Suppressor macrophage (primary cell): ENCODE data around the gene PPP1R16B.
A peak's percentile ranks its signal among the peaks of the same experiment; 100 is the strongest.

Experiments
- DNase-seq, 4 experiments: peaks; one replicate each; pipeline ENCODE4 v3.0.0-alpha.2; 2020 to 2022

The PPP1R16B gene

DNA sequence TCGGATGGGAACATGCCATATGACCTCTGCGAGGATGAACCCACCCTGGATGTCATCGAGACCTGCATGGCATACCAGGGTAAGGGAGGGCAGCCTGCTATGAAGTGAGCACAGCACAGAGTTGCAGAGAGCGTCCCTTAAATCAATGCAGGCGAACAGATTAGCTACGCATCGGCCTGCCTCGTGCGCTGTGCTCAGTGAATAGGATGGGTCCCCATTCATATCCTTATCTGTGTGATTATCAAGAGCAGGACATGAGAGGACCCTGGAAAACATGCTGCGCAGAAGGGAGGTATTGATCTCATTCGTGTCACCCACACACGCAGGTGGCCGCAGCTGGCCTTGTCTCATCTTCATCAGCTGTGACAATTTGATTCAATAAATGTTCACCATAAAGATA lies 95.1 kb downstream of the PPP1R16B start:
- DNase-seq: no peak

DNA sequence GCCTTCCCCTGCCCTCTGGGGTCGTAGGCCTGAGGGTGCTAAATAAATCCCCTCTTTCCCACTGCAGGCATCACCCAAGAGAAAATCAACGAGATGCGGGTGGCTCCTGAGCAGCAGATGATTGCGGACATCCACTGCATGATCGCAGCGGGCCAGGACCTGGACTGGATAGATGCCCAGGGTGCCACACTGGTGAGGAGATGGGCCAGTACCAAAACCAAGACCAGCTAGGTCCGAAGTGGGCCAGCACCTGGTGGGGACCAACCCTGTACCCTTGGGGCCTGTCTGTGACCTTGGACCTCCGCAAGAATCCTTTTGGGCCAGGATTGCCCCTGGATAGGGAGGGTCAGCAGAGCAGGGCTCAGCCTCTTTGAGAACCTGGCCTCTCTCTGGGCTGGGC lies 97.1 kb downstream of the PPP1R16B start:
- DNase-seq: no peak

DNA sequence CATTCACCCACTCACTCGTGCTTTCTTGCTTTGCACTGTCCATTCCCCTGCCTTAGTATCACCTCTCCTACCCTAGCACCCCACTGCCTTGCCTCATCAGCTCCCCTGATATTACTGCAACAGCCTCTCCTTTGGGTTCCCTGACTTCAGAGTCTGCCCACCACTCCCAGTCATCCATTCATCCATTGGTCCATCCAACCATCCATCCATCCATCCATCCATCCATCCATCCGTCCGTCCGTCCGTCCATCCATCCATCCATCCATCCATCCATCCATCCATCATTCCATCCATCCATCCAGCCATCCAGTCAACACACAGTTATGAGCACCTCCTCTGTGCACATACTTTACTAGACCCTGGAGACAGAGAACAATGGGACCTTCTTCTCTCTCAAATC lies 97.8 kb downstream of the PPP1R16B start:
- DNase-seq: no peak

DNA sequence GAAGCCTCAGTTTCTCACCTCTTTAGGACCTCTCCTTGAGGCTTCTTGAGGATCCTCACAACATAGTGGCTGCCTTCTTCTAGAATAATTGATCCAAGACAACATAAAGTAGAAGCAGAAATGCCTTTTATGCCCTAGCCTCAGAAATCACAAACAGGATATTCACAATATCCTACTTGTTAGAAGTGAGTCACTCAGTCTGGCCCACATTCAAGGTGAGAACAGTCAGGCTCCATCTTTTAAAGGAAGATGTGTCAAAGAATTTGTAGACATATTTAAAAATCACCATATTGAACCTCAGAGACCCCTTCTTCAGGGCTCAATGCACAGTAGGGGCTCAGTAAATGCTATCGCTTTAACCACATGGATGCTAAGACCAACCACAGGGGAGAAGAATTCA lies 99.9 kb downstream of the PPP1R16B start:
- DNase-seq: no peak

DNA sequence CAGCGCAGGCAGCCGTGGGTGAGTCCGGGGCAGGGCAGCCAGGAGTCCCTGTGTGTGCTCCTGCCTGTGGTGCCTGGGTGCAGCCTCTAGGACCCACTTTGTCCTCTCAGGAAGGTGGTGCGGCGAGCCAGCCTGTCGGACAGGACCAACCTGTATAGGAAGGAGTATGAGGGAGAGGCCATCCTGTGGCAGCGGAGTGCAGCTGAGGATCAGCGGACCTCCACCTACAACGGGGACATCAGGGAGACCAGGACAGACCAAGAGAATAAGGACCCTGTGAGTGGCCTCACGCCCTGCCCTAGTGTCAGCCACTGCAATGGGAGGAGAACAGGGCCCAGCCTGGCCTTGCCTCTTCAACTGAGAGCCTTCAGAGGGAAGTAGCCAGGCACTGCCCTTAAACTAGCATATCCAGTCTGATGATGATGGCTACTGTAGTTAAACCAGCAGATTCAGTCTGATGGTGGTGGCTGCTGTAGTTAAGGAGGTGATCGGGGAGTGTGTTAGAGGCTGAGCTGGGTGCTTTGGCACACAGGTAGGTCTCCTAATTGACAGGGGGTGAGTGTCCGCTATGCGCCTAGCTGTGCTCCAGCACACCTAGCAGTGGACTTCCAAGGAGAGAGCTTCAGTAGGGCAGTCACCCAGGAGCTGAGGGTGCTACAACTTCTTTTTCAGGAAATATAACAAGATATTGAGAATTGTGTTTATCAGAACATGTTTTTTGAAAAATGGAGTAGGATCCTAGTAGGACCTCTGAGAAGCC lies 102.6 kb downstream of the PPP1R16B start:
- DNase-seq: no peak

DNA sequence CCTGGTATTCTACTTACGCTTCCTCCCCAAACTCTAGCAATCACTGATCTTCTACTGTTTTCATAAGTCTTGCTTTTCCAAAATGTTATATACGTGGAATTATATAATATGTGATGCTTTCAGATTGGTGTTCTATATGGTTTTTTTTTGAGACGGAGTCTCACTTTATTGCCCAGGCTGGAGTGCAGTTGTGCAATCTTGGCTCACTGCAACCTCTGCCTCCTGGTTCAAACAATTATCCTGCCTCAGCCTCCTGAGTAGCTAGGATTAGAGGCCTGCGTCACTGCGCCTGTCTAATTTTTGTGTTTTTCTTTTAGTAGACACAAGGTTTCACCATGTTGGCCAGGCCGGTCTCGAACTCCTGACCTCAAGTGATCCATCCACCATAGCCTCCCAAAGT lies 109.9 kb downstream of the PPP1R16B start:
- no peak for DNase-seq

DNA sequence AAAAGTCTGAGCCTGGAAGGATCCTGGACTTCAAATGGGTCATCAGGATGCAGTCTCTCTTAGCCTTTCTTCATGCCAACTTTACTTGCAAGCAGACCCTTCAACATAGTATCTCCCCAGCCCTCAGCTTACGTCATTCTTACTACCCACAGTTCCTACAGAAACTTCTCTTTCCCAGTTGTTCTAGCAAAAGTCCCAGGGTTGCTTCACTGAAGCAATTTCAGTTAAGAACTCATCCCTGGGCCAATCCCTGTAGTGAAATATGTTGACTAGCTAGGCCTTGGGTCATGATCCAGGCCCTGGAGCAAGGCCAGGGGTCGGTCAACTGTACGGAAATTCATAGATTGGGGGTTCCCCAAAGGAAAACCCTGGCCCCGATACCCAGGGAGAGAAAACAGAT lies 112.2 kb downstream of the PPP1R16B start:
- DNase-seq: no peak

DNA sequence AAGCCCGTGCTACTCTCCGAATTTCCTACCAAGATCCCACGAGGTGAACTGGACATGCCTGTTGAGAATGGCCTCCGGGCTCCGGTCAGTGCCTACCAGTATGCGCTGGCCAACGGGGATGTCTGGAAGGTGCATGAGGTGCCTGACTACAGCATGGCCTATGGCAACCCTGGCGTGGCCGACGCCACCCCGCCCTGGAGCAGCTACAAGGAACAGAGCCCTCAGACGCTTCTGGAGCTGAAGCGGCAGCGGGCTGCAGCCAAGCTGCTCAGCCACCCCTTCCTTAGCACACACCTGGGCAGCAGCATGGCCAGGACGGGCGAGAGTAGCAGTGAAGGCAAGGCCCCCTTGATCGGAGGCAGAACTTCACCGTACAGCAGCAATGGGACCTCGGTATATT lies 112.7 kb downstream of the PPP1R16B start:
- DNase-seq: no peak

DNA sequence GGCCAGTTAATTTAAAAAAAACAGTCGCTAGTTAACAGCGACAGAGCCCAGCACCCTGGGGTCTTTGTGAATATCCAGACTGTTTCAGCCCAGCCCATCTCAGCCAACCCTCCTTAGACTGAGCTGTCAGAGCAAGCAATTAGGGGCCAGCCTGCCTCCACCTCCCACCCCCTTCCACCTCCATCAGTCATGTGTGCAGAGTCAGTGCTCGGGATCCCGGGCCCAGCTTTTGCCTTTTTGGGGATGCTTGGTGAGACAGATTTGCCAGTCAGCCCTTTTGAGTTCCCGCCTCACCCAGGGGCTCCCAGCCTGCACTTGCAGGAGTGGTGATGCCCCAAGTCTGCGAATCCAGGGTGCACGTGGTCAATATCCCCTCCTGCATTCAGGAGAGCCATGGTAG lies 114.2 kb downstream of the PPP1R16B start:
- no peak for DNase-seq

DNA sequence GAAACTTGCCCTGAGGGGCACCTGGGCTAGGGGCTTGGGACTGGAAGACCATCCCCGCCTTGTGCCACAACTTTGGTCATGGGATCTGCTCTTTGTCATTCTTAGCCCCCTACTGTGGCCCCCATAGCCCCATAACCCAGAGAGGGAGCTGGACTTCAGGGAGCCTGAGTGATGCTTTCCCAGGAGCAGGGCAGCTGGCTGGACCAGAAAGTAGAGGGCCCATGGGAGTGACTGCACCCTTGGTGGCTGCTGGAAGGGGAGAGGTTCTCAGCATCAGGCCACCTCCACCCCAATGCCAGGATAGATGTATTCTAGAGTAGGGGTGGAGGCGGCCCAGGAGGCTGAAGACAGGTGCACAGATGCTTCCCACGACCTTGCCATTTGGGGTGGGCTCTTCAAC lies 114.9 kb downstream of the PPP1R16B start:
- DNase-seq: no peak

DNA sequence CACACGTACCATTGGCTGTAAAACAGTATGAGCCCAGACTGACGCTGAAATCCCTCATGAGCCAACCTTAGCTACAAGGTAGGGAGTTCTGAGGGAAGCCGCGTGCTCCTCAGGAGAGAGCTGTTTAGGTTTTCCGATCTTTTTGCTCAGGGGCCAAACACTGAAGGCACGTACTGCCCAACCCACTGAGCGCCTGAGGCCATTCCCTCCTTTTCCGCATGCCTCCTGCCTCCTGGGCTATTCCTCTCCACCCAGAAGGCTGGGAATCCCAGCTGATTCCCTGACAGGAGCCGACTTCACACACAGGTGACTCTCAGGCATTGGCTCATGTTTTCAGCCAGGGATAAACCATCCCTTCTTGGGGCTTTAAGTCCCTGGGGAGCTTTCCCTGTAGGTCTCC lies 115.4 kb downstream of the PPP1R16B start:
- DNase-seq: no peak

DNA sequence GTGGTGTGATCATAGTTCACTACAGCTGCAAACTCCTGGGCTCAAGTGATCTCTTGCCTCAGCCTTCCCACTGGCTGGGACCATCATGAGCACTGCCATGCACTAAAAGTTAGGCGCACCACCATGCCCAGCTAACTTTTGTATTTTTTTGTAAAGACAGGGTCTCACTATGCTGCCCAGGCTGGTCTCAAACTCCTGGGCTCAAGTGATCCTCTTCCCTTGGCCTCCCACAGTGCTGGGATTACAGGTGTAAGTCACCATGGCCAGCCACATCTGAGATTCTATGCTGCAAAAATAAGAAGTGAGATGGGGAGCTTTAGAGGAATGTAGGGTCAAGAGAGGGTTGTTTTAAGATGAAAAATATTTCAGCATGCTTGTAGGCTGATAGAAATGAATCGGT lies 119.2 kb downstream of the PPP1R16B start:
- no peak for DNase-seq

DNA sequence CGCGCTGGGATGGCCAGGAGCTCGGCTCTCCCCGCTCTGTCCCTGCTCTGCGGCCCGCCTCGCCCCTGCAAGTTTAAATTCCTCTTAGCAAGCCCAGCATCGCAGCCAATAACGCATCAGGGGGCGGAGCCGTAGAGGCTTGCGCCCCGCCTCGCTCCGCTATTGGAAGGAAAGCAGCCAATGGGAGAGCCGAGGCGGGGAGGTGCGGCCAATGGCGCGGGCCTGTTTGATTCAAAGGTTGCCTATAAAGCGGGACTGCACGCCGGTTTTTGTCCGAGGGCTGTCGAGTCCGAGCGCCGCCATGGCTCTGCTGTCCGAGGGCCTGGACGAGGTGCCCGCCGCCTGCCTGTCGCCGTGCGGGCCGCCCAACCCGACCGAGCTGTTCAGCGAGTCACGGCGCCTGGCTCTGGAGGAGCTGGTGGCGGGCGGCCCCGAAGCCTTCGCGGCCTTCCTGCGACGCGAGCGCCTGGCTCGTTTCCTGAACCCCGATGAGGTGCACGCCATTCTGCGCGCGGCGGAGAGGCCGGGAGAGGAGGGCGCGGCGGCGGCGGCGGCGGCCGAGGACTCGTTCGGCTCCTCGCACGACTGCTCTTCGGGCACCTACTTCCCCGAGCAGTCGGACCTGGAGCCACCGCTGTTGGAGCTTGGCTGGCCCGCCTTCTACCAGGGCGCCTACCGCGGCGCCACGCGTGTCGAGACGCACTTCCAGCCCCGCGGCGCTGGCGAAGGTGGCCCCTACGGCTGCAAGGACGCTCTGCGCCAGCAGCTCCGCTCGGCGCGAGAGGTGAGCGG lies 120.8 kb downstream of the PPP1R16B start, which contains the start of gene FAM83D:
TSS of gene FAM83D (plus strand) at position 276 of the 792 bp plus-strand sequence. CDS start at position 302, 26 bp downstream.
- DNase-seq: peak; percentile 99 to 100 (median 99)

DNA sequence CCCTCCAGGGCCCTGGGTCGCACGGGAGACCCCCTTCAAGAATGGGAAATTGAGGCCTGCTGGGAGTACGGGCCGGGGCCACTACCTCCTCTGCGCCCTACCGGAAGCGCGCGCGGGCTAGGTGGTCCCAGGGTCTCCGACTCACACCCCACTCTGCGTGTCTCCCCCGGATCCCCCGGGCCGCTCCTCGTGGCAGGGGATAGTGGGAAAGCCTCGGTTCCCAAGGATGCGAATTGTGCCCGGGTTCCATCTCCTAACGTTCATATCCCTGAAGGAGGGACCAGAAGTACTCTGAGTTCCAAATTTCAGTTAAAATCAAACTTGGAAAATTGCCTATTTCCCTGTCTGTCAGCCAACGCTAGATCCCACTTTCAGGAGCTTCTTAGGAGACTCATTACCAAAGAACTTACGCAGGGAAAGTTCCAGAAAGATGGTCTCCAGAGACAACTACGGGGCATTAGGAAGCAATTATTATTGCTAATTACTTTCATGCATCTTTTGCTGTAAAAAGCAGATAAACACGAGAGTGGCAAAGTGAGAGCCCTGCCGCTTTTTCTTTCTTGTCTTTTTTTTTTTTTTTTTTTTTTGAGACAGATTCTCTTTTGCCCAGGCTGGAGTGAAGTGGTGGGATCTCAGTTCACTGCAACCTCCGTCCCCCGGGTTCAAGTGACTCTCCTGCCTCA lies 121.6 kb downstream of the PPP1R16B start:
- no peak for DNase-seq

DNA sequence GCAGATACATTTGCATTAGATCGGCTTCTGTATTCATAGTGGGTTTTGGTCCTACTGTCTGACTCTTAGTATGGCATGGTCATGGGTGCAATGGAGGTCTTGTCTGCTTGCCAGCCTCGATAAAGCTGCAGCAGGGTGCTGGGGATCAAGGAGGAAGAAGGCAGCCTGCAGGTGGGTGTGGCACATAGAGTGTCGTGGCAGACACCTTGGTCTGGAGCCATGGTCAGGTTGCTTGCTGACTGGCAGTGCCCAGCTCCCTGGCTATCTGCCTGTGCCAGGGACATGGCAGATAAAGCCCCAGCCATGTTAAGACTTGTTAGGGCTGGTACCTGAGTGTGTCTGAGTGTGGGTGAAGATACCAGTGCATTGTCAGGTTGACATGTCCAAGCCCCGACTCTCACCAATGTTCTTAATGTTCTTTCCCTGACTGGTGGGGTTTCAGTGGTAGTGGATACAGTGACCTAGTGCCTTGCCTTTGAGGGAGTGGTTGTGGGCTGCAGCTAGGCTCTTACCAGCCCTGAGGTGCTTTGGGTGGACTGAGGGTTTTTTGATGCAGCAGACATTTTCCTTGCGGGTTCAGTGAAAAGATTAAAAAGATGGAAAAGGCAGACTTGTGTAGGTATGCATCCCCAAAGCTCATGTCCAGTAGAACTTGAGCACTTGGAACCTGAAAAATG lies 122.5 kb downstream of the PPP1R16B start:
- DNase-seq: no peak

DNA sequence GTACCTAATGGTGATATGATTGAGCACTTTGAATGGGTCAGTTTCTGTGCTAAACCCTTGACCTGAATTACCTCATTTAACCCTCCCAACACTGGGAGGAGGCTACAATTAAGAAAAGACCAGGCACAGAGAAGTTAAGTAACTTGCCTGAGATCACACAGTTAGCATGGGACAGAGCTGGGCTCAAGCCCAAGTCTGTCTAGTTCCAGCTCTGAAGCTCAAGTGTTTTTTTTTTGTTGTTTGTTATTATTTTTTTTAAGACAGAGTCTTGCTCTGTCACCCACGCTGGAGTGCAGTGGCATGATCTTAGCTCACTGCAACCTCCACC lies 124.7 kb downstream of the PPP1R16B start:
- DNase-seq: no peak

DNA sequence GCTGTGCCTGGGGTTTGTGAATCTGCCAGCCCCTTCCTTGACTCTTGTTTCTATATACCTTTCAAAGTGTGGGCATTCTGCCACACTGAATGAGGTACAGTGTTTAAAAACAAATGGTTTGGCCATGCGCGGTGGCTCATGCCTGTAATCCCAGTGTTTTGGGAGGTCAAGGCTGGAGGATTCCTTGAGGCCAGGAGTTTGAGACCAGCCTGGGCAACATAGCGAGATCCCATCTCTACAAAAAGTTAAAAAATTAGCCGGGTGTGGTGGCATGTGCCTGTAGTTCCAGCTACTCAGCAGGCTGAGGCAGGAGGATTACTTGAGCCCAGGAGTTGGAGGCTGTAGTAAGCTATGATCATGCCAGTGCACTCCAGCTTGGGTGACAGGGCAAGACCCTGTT lies 126.5 kb downstream of the PPP1R16B start:
- no peak for DNase-seq

DNA sequence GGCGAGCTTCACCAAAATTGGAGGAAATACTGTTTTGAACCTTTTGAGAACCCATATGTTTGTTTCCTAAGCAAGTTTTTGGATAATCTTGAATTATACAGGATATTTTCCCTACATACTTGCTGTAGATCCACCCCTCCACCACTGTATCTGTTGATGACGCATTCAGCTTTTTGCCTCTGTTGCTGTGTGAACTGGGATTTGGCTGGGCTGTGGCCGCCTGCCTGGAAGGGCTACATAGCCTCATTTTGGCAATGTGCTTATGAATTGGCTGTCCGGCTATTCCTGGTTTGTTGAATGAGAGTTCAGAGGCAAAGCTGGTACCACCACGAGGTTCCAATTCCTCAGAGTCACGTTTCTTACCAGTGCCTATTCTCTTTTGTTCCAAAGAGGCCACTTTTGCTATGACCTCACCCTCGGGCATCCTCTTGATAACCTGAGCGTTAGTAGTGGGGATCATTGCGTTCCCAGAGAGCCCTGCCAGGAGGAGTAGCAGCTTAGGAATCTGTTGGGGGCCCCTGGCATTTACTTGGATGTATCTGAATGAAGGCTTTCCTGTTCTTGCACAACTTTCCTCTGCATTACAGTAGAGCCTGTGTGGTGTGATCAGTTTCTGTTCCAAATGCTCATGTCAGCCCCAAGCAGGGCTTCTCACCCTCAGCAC lies 127.1 kb downstream of the PPP1R16B start:
- no peak for DNase-seq

DNA sequence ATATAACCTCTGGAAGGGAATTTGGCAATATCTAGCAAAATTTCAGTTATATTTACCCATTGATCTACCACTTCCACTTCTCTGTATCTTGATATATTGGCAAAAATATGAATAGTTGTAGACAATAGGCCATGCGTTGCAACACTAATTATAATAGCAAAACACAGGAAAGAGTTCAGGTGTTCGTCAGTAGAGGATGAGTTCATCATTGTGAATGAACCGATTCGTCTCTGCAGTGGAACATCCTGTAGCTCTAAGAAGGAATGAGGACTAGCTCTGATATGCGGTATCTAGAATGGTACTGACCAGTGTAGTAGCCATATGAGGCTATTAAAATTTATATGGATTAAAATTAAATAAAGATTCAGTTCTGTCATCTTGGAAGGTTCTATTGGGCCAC lies 129.0 kb downstream of the PPP1R16B start:
- DNase-seq: no peak

DNA sequence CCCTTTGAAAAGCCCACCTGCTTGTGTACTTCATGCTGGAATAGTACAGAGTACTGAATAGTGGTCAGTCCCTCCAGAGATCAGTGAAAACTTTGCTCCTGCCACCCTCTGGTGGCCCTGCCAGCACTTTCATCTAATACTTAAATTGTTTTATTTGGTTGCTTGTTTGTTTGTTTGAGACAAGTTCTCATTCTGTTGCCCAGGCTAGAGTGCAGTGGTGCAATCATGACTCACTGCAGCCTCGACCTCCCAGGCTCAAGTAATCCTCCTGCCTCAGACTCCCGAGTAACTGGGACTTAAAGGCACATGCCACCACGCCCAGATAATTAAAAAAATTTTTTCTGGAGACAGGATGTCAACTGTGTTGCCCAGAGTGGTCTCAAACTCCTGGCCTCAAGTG lies 129.8 kb downstream of the PPP1R16B start:
- peak; percentile 5 to 31 (median 14) for DNase-seq

DNA sequence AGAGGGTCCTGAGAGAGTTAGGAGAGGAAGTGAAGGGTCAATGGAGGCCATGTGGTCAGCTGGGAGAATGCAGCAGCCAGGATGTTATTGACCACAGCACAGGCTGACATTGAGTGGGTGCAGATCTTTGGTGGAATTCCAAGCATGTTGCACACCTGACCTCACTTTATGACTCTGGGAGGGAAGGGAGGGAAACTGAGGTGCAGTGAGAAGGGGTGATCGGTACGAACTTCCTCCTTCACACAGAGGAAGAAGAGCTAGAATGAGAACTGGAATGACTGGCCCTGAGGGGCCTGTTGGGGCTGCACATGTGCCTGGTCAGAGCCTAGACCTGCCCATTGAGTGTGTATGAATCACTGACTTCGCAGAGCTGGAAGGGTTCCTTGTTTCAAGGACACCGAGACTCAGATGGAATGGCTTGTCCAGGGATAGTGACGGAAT lies 130.5 kb downstream of the PPP1R16B start:
- DNase-seq: no peak

DNA sequence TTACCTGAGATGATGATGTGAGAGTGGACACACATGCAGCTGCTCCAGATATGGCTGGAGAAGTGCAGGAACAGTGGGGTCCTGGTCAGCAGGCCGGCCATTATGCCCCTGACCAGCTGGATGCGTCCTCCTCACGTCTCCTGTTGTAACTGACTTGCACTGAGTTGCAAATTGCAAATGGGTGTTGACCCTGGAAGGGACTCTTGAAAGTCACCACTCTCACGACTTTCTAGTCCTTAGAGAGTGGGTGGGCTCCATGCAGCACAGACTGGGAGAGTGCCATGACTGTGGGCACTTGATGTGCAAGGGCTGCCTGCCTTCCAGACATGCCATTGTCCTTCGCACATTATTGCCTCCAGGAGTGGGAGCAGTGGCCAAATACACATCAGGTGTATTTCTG lies 131.5 kb downstream of the PPP1R16B start:
- DNase-seq: no peak
